Measurements from ENCODE around the gene YWHAE. TPM values are rescaled to one million over a fixed set of nuclear protein-coding genes. Genes with fewer than 3 reads are reported as not detected.
A peak's percentile ranks its signal among the peaks of the same experiment; 100 is the strongest.

YWHAE gene
- total and polyA plus RNA-seq, 9 of the 15 experiments (the other 6 are each of a cell fraction or from before 2014, with no cell fraction given): 184 to 727 (median 448) TPM

- TF ChIP-seq ARID4B (CRISPR knock-in tag; IDR thresholded peaks at IDR 0.05): peak; percentile 61; the same call in 1 of the 2 replicates
- TF ChIP-seq CCNT2 (IDR thresholded peaks at IDR 0.05; ENCODE audit: borderline replicate concordance, extremely low read depth, insufficient read length, low read depth, low read length): peak; percentile 15
- peak; percentile 78; the same call in 1 of the 2 replicates for TF ChIP-seq GABPB1 (CRISPR knock-in tag; IDR thresholded peaks at IDR 0.05)
- no peak for TF ChIP-seq SREBF1 (IDR thresholded peaks at IDR 0.05; ENCODE audit: borderline replicate concordance, low read depth, low read length)
- TF ChIP-seq CXXC5 (CRISPR knock-in tag; IDR thresholded peaks at IDR 0.05): peak; percentile 80
- no peak for TF ChIP-seq ILK (tag; IDR thresholded peaks at IDR 0.05; ENCODE audit: borderline replicate concordance, low read depth)
- no peak for TF ChIP-seq ZNF780A (CRISPR knock-in tag; IDR thresholded peaks at IDR 0.05)
- 0 out of 4 replicates have a peak, but pooled peaks of 1 of the 2 experiments have one; percentile 22 for TF ChIP-seq NONO (IDR thresholded peaks at IDR 0.05; ENCODE audit: low read depth in 2 of 2, low read length in 1 of 2)
- 0 out of 2 replicates have a peak, but pooled peaks have one; percentile 41 for TF ChIP-seq SIN3B (IDR thresholded peaks at IDR 0.05; ENCODE audit: low read depth)
- peak; percentile 98 for TF ChIP-seq ZZZ3 (IDR thresholded peaks at IDR 0.05)
- no peak for TF ChIP-seq MBD1 (CRISPR knock-in tag; IDR thresholded peaks at IDR 0.05)
- peak in 1 of 3 experiments; percentile 84; a peak in 2 of 6 replicates for TF ChIP-seq ZBTB11 (CRISPR knock-in tag; IDR thresholded peaks at IDR 0.05)
- TF ChIP-seq ZNF444 (CRISPR knock-in tag; IDR thresholded peaks at IDR 0.05): peak; percentile 87
- no peak for TF ChIP-seq ID3 (CRISPR knock-in tag; IDR thresholded peaks at IDR 0.05)
- TF ChIP-seq ID3 (tag; IDR thresholded peaks at IDR 0.05): peak; percentile 28; the same call in 1 of the 2 replicates
These were observed at the start of gene YWHAE (continued) for GRCh38 chr17:1399679-1400512.

All from K562 (cell line).